Neural cell (in vitro differentiated cells): ENCODE data around the gene AMFR.
A peak's percentile ranks its signal among the peaks of the same experiment; 100 is the strongest.

ENCODE experiments used
- CTCF ChIP-seq: fragments of 450-650 bp; IDR thresholded peaks from 2 replicates; pipeline ENCODE4 v1.5.1; 2014; ENCODE audit warnings: antibody characterized with exemption, mild to moderate bottlenecking, moderate library complexity; ENCODE audit not compliant: poor library complexity, severe bottlenecking
- RAD21 ChIP-seq: fragments of 450-650 bp; conservative IDR thresholded peaks from 2 replicates; pipeline ENCODE4 v1.6.1; 2014; ENCODE audit warnings: antibody characterized with exemption, mild to moderate bottlenecking, moderate library complexity
- SMC3 ChIP-seq: fragments of 450-650 bp; conservative IDR thresholded peaks from 2 replicates; pipeline ENCODE4 v1.6.1; 2014; ENCODE audit warnings: antibody characterized with exemption, mild to moderate bottlenecking, moderate library complexity; ENCODE audit not compliant: poor library complexity

DNA sequence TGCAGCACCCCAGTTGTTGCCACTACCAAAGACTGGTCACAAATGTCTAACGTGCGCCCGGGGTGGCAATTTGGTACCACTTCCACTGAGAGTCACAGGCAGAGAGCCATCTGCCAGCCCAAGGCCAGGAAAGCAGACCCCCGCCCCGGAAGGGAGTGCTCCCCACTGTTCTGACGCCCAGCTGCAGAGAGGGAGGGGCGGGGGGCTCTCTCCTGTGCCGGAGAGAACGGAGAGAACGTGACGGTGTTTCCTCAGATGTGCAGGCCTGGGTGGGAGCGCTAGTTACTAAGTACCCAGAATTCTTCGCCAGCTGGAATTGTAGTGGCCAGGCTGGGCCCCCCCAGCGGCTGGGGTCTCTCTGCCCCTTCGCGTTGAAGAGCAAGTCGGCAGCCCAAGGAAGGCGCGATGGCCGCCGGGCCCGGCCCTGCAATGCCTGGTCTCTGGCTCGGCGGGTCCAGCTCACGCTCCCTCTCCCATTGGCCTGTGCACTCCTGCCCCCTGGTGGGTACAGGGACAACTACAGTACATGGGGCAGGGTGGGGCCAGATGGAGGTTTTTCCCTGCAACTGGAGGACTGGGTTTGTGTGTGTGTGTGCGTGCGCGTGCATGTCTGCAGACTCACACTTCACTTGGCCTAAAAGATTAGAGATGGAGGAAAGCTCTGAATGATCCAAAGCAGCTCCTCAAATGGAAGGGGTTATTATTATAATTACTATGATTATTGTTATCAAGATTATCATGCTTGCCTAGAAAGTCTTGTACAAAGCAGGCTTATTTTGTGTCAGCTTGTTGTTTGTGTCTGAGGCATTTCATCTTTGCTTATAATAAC, 107.1 kb downstream of the AMFR start:
- TF ChIP-seq CTCF (peak; percentile 95), SMC3 (peak; percentile 95), RAD21 (peak; percentile 96)
